ENCODE measurements around the gene CFAP157.

The CFAP157 gene

GRCh38 chr9:127693697-127694096, 13.1 kb upstream of the CFAP157 start:
- no peak for FAIRE-seq

GRCh38 chr9:127694890-127695720, 11.7 kb upstream of the CFAP157 start:
- FAIRE-seq, result no peak

- FAIRE-seq, result no peak
Measured at GRCh38 chr9:127697575-127697974, 9.2 kb upstream of the CFAP157 start.

- no peak for FAIRE-seq
Measured at GRCh38 chr9:127698386-127698785, 8.4 kb upstream of the CFAP157 start.

GRCh38 chr9:127698985-127699670, 7.7 kb upstream of the CFAP157 start:
- no peak for FAIRE-seq

- no peak for FAIRE-seq
Measured at GRCh38 chr9:127700140-127700539, 6.6 kb upstream of the CFAP157 start.

GRCh38 chr9:127700594-127701255, 6.1 kb upstream of the CFAP157 start:
- no peak for FAIRE-seq

- FAIRE-seq, result no peak
Measured at GRCh38 chr9:127703289-127703946, 3.4 kb upstream of the CFAP157 start.

- no peak for FAIRE-seq
Measured at GRCh38 chr9:127705577-127706379, 1.0 kb upstream of the CFAP157 start.

GRCh38 chr9:127707766-127708165, 978 bp downstream of the CFAP157 start:
- FAIRE-seq, result no peak

- FAIRE-seq, result no peak
Measured at GRCh38 chr9:127708952-127709587, 2.3 kb downstream of the CFAP157 start.

GRCh38 chr9:127710204-127710783, 3.5 kb downstream of the CFAP157 start:
- no peak for FAIRE-seq

GRCh38 chr9:127711226-127711701, 4.5 kb downstream of the CFAP157 start:
- FAIRE-seq, result no peak

GRCh38 chr9:127711831-127712274, 5.1 kb downstream of the CFAP157 start:
- FAIRE-seq, result no peak

GRCh38 chr9:127712371-127712770, 5.6 kb downstream of the CFAP157 start:
- FAIRE-seq, result no peak

- no peak for FAIRE-seq
Measured at GRCh38 chr9:127712867-127713266, 6.1 kb downstream of the CFAP157 start.

GRCh38 chr9:127714020-127714750, 7.4 kb downstream of the CFAP157 start:
- FAIRE-seq, result no peak

GRCh38 chr9:127714951-127715469, 8.2 kb downstream of the CFAP157 start:
- no peak for FAIRE-seq

GRCh38 chr9:127715470-127716337, 8.9 kb downstream of the CFAP157 start, which contains the start of the genes PTRH1 and TTC16:
Gene PTRH1, minus strand, starts transcription at chr9:127715663. Its CDS starts 24 bp downstream, at chr9:127715639.
Gene TTC16, plus strand, starts transcription at chr9:127716079. Its CDS starts 67 bp downstream, at chr9:127716146.
- peak; percentile 97 for FAIRE-seq

Data from G401.6 (cell line).